ENCODE measurements around the gene ARHGAP28.

ARHGAP28 gene

GRCh38 chr18:6901286-6901926 is 171.9 kb downstream of the ARHGAP28 start:
- no peak for TF ChIP-seq CTCF (IDR thresholded peaks at IDR 0.05; ENCODE audit: control insufficient read depth, insufficient read depth, low read depth, low read length, missing control alignments)
- no peak for DNase-seq (ENCODE audit: low read depth)

GRCh38 chr18:6917072-6917471 is 187.6 kb downstream of the ARHGAP28 start:
- TF ChIP-seq CTCF (IDR thresholded peaks at IDR 0.05; ENCODE audit: control insufficient read depth, insufficient read depth, low read depth, low read length, missing control alignments) = no peak
- no peak overlapping the region for H3K4me3 ChIP-seq (ENCODE audit: control insufficient read depth, low read depth, low read length)
- DNase-seq (ENCODE audit: low read depth) = no peak

More at GRCh38 chr18:6901286-6901926, 171.9 kb downstream of the ARHGAP28 start:
- H3K4me3 ChIP-seq (ENCODE audit: control insufficient read depth, low read depth, low read length) = no peak overlapping the region

GRCh38 chr18:6920099-6920955 is 190.8 kb downstream of the ARHGAP28 start:
- peak; percentile 97 for TF ChIP-seq CTCF (IDR thresholded peaks at IDR 0.05; ENCODE audit: control insufficient read depth, insufficient read depth, low read depth, low read length, missing control alignments)
- no peak overlapping the region for H3K4me3 ChIP-seq (ENCODE audit: control insufficient read depth, low read depth, low read length)
- DNase-seq (ENCODE audit: low read depth) = peak; percentile 25

GRCh38 chr18:6921571-6921970 is 192.1 kb downstream of the ARHGAP28 start:
- DNase-seq (ENCODE audit: low read depth) = no peak
- TF ChIP-seq CTCF (IDR thresholded peaks at IDR 0.05; ENCODE audit: control insufficient read depth, insufficient read depth, low read depth, low read length, missing control alignments) = no peak
- H3K4me3 ChIP-seq (ENCODE audit: control insufficient read depth, low read depth, low read length) = no peak overlapping the region

GRCh38 chr18:6923220-6923619 is 193.7 kb downstream of the ARHGAP28 start:
- no peak for TF ChIP-seq CTCF (IDR thresholded peaks at IDR 0.05; ENCODE audit: control insufficient read depth, insufficient read depth, low read depth, low read length, missing control alignments)
- no peak for DNase-seq (ENCODE audit: low read depth)
- H3K4me3 ChIP-seq (ENCODE audit: control insufficient read depth, low read depth, low read length) = no peak overlapping the region

GRCh38 chr18:6927153-6927552 is 197.6 kb downstream of the ARHGAP28 start:
- DNase-seq (ENCODE audit: low read depth) = no peak
- no peak for TF ChIP-seq CTCF (IDR thresholded peaks at IDR 0.05; ENCODE audit: control insufficient read depth, insufficient read depth, low read depth, low read length, missing control alignments)
- H3K4me3 ChIP-seq (ENCODE audit: control insufficient read depth, low read depth, low read length) = no peak overlapping the region
